Coronary artery (tissue), 2 donors: ENCODE measurements around the gene MAML3.

Experiments used
- DNase-seq: peaks from one replicate; pipeline ENCODE4 v3.0.0-alpha.2; 2017; ENCODE audit warnings: low spot score
- H3K27ac ChIP-seq, 2 donors: fragments of 200-600 bp; sonication (generic); one replicate each; pipeline ENCODE4 v1.5.1; 2016 to 2019
- H3K4me3 ChIP-seq: fragments of 200-600 bp; sonication (generic); 2 replicates; pipeline ENCODE4 v1.5.1; 2016; ENCODE audit warnings: mild to moderate bottlenecking, moderate library complexity
- CTCF ChIP-seq: fragments of 200-600 bp; sonication (generic); IDR thresholded peaks from one replicate; pipeline ENCODE4 v1.5.1; 2019; ENCODE audit warnings: antibody characterized with exemption

MAML3 gene

GRCh38 chr4:139873111-139873860 lies 280.7 kb downstream of the MAML3 start:
- no peak for TF ChIP-seq CTCF
- no peak overlapping the region for H3K27ac ChIP-seq
- H3K4me3 ChIP-seq: no peak overlapping the region
- DNase-seq: no peak

- Histone ChIP-seq H3K27ac (no peak overlapping the region), H3K4me3 (no peak overlapping the region)
- no peak for DNase-seq
- no peak for TF ChIP-seq CTCF
These were observed 281.7 kb downstream of the MAML3 start for GRCh38 chr4:139872274-139872673.

GRCh38 chr4:139869810-139870209 lies 284.2 kb downstream of the MAML3 start:
- TF ChIP-seq CTCF: no peak
- H3K4me3 ChIP-seq: no peak overlapping the region
- no peak for DNase-seq
- no peak overlapping the region for H3K27ac ChIP-seq

DNA sequence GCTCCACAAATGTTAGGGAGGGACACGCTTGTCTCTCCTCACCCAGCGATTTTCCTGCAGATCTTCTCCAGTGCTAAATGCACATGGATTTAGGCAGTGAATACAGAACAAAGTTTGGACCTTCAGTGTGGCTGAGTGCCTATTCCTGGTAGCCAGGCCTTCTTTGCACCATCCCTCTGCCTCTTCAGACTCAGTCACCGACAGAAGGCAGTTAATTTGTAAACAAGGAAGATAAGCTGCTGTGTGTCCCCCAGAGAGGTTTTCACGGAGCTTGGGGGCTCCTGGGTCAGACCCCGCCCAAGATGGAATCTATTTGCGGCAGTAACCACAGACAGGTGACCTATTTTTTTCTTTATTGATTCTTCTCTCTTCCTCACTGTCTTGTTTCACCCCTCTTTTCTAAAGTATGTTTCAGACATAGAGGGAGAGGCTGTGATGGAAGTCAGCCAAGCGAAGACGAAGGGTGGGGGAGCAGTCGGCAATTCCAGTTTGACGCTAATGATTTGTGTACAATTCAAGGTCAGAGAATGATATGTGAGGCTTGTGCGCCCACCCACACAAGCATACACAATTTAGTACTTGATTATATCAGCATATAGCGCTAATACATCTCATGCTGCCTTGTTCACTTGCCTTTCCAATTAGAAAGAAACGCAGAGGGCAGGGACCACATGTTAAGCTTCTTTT lies 287.6 kb downstream of the MAML3 start:
- H3K4me3 ChIP-seq: no peak overlapping the region
- DNase-seq: no peak
- no peak for TF ChIP-seq CTCF
- H3K27ac ChIP-seq: no peak overlapping the region

DNA sequence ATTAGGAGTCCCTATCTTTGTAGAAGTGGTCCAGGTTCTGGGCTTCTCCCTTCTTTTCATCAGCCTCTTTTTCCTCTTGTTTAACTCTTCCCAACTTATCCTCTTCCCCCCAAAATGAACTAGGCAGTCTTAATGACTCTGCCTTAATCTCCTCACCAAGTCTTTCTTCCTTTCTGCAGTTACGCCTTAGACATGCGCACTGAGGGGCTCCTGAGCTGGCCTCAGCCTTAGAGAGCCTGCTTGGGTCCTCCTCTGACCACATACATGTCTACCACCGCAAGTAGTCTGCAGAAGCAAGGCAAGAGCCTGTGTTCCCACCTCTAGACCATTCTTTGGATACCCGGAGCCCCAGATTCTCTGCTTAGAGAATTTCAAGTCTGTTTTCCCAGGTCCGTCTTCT lies 288.4 kb downstream of the MAML3 start:
- Histone ChIP-seq H3K4me3 (no peak overlapping the region), H3K27ac (no peak overlapping the region)
- TF ChIP-seq CTCF: no peak
- no peak for DNase-seq

GRCh38 chr4:139863531-139863930 lies 290.5 kb downstream of the MAML3 start:
- H3K27ac ChIP-seq: no peak overlapping the region
- no peak for TF ChIP-seq CTCF
- no peak for DNase-seq
- no peak overlapping the region for H3K4me3 ChIP-seq

DNA sequence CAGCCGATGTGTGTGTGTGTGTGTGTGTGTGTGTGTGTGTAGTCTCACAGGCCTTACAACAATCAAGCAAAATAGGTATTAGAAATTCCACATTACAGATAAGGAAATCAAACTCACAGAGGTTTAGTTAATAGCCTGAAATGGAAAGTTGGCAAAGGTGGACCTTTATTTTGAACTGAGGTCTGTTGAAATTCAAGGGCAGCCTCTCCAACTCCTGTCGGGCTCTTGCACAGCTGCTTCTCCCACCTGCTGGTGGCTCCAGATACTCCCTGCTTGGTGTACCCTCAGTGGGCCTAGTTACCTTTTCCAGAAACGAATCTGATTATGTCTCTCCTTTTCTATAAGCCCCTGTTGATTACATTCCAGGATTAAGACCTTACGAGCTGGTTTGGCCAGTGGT lies 292.5 kb downstream of the MAML3 start:
- no peak overlapping the region for H3K27ac ChIP-seq
- no peak for TF ChIP-seq CTCF
- DNase-seq: no peak
- H3K4me3 ChIP-seq: no peak overlapping the region
